HEK293T (cell line): ENCODE data around the gene CA12.

Experiments
- CTCF ChIA-PET: fragments of 350-600 bp; formaldehyde crosslinking; extraction: SDS; loops from one replicate; lab custom pipeline; 2021; ENCODE audit warnings: antibody characterized with exemption, inconsistent platforms; lab: Yijun Ruan, JAX
- POLR2A ChIA-PET: fragments of 350-600 bp; formaldehyde crosslinking; extraction: SDS; loops from one replicate; lab custom pipeline; 2020; ENCODE audit warnings: antibody characterized with exemption, inconsistent platforms; lab: Yijun Ruan, JAX
- DNase-seq: peaks from one replicate; pipeline ENCODE4 v3.0.0; 2012; ENCODE audit warnings: mixed read lengths; ENCODE audit errors: extremely low spot score
- ARNT ChIP-seq: fragments of 450-650 bp; IDR thresholded peaks from 2 replicates; pipeline ENCODE4 v1.6.1; 2017; ENCODE audit warnings: mild to moderate bottlenecking
- BHLHE40 ChIP-seq: fragments of 450-650 bp; IDR thresholded peaks from 2 replicates; pipeline ENCODE4 v1.6.1; 2016; ENCODE audit warnings: mild to moderate bottlenecking, moderate library complexity, borderline replicate concordance
- CTBP1 ChIP-seq: fragments of 450-650 bp; IDR thresholded peaks from 2 replicates; pipeline ENCODE4 v1.6.1; 2016; ENCODE audit warnings: borderline replicate concordance
- ELF4 ChIP-seq: fragments of 450-650 bp; IDR thresholded peaks from 2 replicates; pipeline ENCODE4 v1.6.1; 2017; ENCODE audit warnings: antibody characterized with exemption
- FOXA1 ChIP-seq: fragments of 450-650 bp; IDR thresholded peaks from 2 replicates; pipeline ENCODE4 v1.6.1; 2016; ENCODE audit warnings: mild to moderate bottlenecking
- FOXK2 ChIP-seq: fragments of 450-650 bp; IDR thresholded peaks from 2 replicates; pipeline ENCODE4 v1.6.1; 2016; ENCODE audit warnings: mild to moderate bottlenecking
- FOXM1 ChIP-seq: fragments of 450-650 bp; IDR thresholded peaks from 2 replicates; pipeline ENCODE4 v1.6.1; 2017; ENCODE audit warnings: mild to moderate bottlenecking, borderline replicate concordance
- HDGF ChIP-seq: fragments of 450-650 bp; IDR thresholded peaks from 2 replicates; pipeline ENCODE4 v1.6.1; 2017; ENCODE audit warnings: antibody characterized with exemption, borderline replicate concordance
- L3MBTL2 ChIP-seq: fragments of 450-650 bp; conservative IDR thresholded peaks from 2 replicates; pipeline ENCODE4 v1.6.1; 2016; ENCODE audit warnings: mild to moderate bottlenecking
- LEF1 ChIP-seq: fragments of 450-650 bp; IDR thresholded peaks from 2 replicates; pipeline ENCODE4 v1.6.1; 2017; ENCODE audit warnings: mild to moderate bottlenecking, borderline replicate concordance
- NFRKB ChIP-seq: fragments of 450-650 bp; IDR thresholded peaks from 2 replicates; pipeline ENCODE4 v1.6.1; 2016; ENCODE audit warnings: mild to moderate bottlenecking, moderate library complexity
- SP1 ChIP-seq: fragments of 450-650 bp; IDR thresholded peaks from 2 replicates; pipeline ENCODE4 v1.6.1; 2017
- SUZ12 ChIP-seq: fragments of 450-650 bp; IDR thresholded peaks from 2 replicates; pipeline ENCODE4 v1.6.1; 2016; ENCODE audit warnings: mild to moderate bottlenecking
- TARDBP ChIP-seq: fragments of 450-650 bp; IDR thresholded peaks from 2 replicates; pipeline ENCODE4 v1.6.1; 2016
- ZNF384 ChIP-seq: fragments of 450-650 bp; IDR thresholded peaks from 2 replicates; pipeline ENCODE4 v1.6.1; 2016
- TF ChIP-seq, protein P1 (sequence below): fragments of 450-650 bp; IDR thresholded peaks from 2 replicates; pipeline ENCODE4 v1.6.1; 2016

Gene CA12

DNA sequence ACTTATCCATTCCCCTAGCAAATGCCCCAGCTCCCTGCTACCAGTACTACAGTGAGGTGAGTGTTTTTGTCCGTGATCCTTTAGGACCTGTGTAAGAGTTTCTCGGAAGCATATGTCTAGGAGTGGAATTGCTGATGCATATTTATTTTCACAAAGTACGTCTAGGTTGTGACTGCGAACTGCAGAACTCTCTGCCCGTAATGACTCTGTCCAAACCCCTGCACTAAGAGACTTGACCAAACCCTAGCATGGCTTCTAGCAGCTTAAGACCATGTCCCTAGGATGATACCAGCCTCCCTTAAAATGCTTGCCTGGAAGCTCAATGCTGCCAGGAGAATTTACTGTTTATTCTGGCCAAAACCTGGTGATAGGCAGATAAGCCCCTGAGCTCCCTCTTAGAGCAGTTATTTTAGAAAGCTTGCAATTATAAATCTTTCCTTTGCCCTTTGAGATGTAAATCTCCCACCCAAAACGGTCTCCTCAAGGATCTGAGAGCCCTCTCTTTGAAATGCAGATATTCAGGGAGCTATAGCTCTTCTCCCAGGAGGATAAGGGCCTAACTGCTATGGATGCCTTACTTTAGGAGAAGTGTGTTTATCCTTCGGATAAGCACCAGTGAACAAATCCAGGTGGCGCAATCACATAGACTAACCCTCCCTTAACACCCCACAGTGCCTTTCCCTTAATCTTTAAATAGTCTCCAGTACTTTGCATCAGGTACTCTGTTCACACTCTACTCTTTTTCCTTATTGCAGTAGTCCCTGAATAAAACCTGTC is 14.7 kb upstream of the CA12 start:
- no peak for TF ChIP-seq L3MBTL2
- no peak for TF ChIP-seq LEF1
- TF ChIP-seq HDGF = no peak
- TF ChIP-seq, protein P1, sequence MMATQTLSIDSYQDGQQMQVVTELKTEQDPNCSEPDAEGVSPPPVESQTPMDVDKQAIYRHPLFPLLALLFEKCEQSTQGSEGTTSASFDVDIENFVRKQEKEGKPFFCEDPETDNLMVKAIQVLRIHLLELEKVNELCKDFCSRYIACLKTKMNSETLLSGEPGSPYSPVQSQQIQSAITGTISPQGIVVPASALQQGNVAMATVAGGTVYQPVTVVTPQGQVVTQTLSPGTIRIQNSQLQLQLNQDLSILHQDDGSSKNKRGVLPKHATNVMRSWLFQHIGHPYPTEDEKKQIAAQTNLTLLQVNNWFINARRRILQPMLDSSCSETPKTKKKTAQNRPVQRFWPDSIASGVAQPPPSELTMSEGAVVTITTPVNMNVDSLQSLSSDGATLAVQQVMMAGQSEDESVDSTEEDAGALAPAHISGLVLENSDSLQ = no peak
- TF ChIP-seq NFRKB = no peak
- no peak for TF ChIP-seq SUZ12
- ChIA-PET CTCF (interaction anchor here (0.5 to 0.7 kb wide), 3 partner anchors 9 to 1108 kb away, joined by 3 read pairs; no protein-coding TSS in a partner anchor), POLR2A (no interaction called here)
- DNase-seq = no peak

DNA sequence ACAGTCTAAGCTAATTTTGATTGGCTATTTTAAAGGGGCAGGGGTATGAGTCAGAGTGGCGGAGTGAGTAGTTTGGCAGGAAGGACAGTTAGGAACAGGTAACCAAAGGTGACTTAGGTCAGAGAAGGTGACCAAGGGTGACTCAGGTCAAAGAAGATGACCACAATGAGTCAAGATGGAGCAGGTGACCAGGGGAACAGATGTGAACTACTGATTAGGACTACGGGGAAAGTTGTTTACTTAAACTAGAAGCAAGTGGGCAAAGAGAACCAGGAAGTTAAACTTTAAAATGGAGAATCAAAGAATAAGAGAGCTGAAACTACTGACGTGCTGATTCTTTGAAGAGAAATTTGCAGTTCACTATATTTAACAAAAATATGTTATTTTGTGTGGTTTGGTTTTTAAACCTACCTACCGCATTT is 14.1 kb upstream of the CA12 start:
- no peak for DNase-seq
- TF ChIP-seq ARNT = no peak
- no peak for TF ChIP-seq ELF4
- TF ChIP-seq, protein P1 = no peak
- TF ChIP-seq TARDBP = no peak
- no peak for TF ChIP-seq CTBP1
- no peak for TF ChIP-seq SP1
- no peak for TF ChIP-seq NFRKB
- no peak for TF ChIP-seq FOXA1
- TF ChIP-seq SUZ12 = no peak
- TF ChIP-seq ZNF384 = no peak
- no peak for TF ChIP-seq LEF1
- TF ChIP-seq FOXK2 = no peak
- no peak for TF ChIP-seq L3MBTL2
- ChIA-PET CTCF (interaction anchor here (0.7 kb wide), 1 partner anchor 9 kb away, joined by 3 read pairs; no protein-coding TSS in a partner anchor), POLR2A (no interaction called here)

DNA sequence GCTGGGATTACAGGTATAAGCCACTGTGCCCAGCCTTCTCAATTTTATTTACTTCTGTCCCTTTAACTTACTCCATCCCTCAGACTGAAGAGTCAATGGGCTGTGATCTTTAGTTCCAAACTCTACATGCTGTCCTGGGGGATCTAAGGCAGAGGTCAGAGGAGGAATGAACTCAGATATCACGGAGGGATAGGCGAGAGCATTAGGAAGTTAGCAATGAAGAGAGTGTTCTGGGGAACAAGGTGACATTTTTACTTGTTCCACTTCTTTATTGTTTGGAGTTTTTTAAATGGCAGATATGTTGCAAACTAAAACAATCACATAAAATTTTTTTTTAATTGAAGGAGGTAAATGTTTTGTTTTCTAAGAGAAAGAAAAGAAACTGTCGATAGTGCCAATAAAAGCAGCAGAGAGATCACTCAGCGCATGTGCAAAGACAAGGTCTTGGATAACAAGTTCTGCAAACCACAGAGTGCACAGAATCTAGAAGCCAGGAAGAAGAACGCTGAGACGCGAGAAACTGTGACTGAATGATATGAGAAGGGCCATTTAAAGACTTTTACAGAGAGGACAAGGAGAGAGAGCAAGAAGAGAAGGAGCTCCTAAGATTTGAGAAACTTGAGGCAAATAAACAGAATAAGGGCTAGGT is 10.8 kb upstream of the CA12 start:
- ChIA-PET CTCF (no interaction called here), POLR2A (no interaction called here)
- TF ChIP-seq SUZ12 (no peak), L3MBTL2 (no peak), TARDBP (no peak), FOXA1 (no peak), BHLHE40 (no peak), ZNF384 (no peak), FOXM1 (no peak), ELF4 (no peak), HDGF (no peak), ARNT (no peak)
- DNase-seq = no peak

DNA sequence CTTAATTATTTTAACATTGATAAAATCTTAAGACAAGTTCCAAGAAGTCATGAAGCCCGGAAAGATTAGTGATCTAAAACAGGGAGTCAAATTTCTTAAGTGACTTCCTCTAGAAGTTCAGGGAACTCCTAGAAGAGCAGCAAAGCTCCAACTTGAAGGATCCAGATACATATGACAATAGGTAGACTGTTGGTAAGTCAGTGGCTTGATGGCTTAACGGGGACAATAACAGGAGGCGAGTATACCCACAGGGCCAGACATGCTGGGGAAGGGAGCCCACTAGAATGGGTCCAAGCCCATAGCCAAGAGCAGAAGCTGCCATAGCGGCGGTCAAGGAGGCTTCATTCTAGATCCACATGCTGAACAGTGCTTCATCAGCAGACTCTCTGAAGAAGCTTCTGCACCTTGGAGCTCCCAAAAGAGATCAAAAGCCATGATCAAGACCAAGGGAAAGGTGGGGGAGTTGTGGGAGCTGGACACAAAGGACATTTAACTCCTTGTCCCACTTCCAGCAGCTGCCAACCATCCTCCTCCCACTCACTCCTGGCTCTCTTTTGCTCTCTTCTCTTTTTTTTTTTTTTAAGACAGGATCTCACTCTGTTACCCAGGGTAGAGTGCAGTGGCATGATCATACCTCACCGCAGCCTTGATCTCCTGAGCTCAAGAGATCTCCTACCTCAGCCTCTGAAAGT is 10.2 kb upstream of the CA12 start:
- TF ChIP-seq ARNT (no peak), SUZ12 (no peak), HDGF (no peak), FOXM1 (no peak), NFRKB (no peak)
- ChIA-PET CTCF (no interaction called here), POLR2A (no interaction called here)
- DNase-seq = no peak

DNA sequence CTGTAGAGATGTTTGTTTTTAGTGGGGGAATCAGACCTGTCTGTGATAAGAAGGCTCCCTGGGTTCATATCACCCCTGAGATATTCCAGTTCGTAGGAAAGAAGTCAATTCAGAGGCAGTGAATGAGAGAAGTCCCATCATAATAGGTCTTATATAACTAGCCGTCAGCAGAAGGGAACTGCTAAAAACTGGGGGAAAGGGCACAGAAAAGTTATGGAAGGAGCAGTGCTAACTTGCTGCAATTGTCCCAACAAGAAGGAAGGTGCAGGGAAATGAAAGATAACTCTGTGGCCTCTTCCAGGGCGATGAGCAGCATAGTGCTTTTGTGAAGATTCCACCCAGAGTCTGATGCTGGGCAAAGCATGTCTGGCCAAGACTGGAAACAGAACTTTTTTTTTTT is 9.0 kb upstream of the CA12 start:
- no peak for DNase-seq
- POLR2A ChIA-PET = no interaction called here
- TF ChIP-seq FOXM1 = no peak
- TF ChIP-seq TARDBP = no peak
- TF ChIP-seq ARNT = no peak
- no peak for TF ChIP-seq NFRKB
- no peak for TF ChIP-seq BHLHE40
- no peak for TF ChIP-seq FOXK2
- no peak for TF ChIP-seq SUZ12
- no peak for TF ChIP-seq CTBP1
- CTCF ChIA-PET = no interaction called here

DNA sequence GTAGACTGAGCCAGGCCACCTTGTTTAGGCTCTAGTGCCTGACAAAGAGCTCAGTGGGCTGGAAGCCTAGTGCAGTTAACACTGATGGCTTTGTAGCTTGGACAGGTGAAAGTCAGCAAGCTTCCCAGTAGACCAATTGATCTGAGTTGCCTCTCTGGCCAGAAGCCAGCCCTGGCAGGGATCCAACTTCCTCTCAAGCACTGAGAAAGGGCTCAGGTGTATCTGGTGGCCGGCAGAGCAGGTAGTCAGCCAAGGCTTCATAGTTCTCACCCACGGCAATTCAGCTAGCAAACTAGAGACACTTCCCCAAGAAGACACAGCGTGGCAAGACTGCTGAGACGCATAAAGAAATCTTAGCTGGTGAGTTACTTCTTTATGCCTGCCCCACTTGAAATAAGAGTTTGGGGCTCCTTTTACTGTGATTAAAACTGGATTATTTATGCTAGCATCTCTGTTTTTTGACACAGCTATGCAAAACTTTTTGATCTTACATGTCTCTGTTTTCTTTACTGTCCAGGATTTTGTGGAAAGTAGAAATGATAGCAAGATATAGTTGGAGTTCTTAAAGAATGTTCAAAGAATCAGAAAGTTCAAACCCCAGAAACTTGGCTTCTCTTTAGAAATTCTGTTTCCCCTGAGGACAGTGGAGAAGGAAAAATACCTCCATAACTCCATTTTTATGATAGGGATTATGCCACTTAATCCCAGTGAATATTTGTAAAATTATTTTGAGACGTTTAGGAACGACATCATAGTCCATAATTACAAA is 8.4 kb upstream of the CA12 start:
- TF ChIP-seq FOXA1 (no peak), FOXK2 (no peak), L3MBTL2 (no peak), LEF1 (no peak), SUZ12 (no peak), NFRKB (no peak), CTBP1 (no peak)
- CTCF ChIA-PET = no interaction called here
- POLR2A ChIA-PET = no interaction called here
- DNase-seq = no peak
